Mammary epithelial cell (primary cell): ENCODE results near the gene SNX18.

Source experiments
- CTCF ChIP-seq, 2 donors: IDR thresholded peaks in 1 of 2; conservative IDR thresholded peaks in 1 of 2; 2 replicates each; pipeline ENCODE4 v1.5.1; 2011 to 2012; ENCODE audit warnings: inconsistent platforms in 2 of 2, low read length in 2 of 2, mild to moderate bottlenecking in 2 of 2, control low read depth in 1 of 2, low read depth in 1 of 2; ENCODE audit not compliant: insufficient read depth in 1 of 2; ENCODE audit errors: extremely low read depth in 1 of 2
- EZH2 ChIP-seq: IDR thresholded peaks from 2 replicates; pipeline ENCODE4 v1.6.1; 2012; ENCODE audit warnings: low read length, inconsistent platforms, borderline replicate concordance

DNA sequence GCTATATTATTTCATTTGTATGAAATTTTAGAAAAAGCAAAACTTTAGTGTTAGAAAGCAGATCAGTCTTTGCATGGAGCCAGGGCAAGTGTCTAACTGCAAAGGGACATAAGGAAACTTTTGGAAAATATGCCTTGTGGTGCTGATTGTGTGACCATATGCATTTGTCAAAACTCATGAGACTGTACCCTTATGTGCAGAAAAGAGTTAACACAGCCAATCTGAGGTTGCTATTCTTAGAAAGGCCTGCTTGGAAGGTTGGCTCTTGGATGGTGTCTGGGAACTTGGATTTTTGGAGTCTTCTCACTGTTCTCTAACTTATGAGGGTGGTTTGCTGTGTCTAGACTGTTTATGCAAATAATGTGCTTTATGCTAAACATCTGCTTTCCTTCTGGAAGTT, 76.6 kb downstream of the SNX18 start:
- no peak for TF ChIP-seq CTCF (conservative IDR thresholded peaks at IDR 0.05 in 1 of 2, IDR thresholded peaks at IDR 0.05 in 1 of 2; ENCODE audit: extremely low read depth in 1 of 2, insufficient read depth in 1 of 2, low read depth in 1 of 2, low read length in 2 of 2)
- TF ChIP-seq EZH2, result no peak
